GM19023 (cell line): ENCODE results near the gene CD37.
"Not testable (repeated sequence)": the region's sequence is repeated elsewhere in the genome, so short reads cannot be mapped to it uniquely, and the experiment has no call there.

Experiments
- ATAC-seq: cut with Tn5 transposase; IDR thresholded peaks from one replicate; pipeline ENCODE4 v1.9.1; 2021; ENCODE audit warnings: mild to moderate bottlenecking, moderate library complexity; ENCODE audit not compliant: unreplicated experiment

CD37 gene, protein sequence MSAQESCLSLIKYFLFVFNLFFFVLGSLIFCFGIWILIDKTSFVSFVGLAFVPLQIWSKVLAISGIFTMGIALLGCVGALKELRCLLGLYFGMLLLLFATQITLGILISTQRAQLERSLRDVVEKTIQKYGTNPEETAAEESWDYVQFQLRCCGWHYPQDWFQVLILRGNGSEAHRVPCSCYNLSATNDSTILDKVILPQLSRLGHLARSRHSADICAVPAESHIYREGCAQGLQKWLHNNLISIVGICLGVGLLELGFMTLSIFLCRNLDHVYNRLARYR

GRCh38 chr19:49335071-49335783 is at the start of gene CD37:
Gene CD37 (plus strand): TSS chr19:49335406. CDS start chr19:49335541, 135 bp downstream.
- no peak for ATAC-seq

- no peak for ATAC-seq
These were observed 48.0 kb upstream of the CD37 start for GRCh38 chr19:49287141-49287770.

- not testable (repeated sequence) for ATAC-seq
These were observed 47.0 kb upstream of the CD37 start for GRCh38 chr19:49288205-49288604.

GRCh38 chr19:49289286-49289685 is 45.9 kb upstream of the CD37 start:
- ATAC-seq, result not testable (repeated sequence)

DNA sequence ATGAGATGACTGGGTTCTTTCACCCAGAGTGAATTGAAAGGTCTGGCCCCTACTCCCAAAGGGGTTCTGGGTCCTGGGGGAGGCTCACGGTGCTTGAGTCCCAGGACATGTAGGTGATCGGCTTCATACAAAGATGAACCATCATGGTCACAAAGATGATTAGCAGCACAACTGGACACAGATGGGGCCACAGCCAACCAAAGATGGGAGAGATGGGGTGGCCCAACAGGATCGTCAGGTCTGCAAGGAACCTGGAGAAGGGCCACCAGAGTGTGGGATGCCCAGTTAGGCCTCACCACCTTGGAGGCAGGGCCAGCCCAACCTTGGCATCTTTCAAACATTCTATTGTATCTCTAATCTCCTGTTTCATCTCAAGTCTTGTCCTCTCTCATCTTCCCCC is 44.7 kb upstream of the CD37 start:
- ATAC-seq, result no peak

- ATAC-seq, result no peak
These were observed 40.8 kb upstream of the CD37 start for GRCh38 chr19:49294401-49294800.

DNA sequence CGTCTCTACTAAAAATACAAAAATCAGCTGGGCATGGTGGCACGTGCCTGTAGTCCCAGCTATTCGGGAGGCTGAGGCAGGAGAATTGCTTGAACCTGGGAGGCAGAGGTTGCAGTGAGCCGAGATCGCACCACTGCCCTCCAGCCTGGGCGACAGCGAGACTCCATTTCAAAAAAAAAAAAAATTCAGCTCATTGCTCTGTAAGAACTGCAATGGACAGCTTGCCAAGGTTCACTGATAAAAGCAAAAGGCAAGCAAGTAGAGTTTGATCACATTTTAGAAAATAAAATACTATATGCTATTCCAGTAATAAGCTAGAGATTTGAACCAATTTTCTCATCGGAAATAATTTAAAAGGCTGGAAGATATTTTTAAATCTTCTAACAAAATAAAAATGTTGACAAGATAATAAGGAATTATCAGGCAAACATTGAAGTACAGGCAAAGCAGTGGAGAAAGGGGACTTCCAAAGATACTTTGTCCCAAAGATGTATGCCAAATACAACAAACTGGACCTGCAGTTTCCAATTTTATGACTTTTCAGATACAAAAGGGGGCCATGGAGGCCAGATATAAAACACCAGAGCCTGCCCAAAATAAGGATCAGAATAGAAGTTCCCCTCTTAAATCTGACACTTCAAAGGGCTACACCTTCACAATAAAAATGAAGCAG is 39.9 kb upstream of the CD37 start:
- no peak for ATAC-seq

DNA sequence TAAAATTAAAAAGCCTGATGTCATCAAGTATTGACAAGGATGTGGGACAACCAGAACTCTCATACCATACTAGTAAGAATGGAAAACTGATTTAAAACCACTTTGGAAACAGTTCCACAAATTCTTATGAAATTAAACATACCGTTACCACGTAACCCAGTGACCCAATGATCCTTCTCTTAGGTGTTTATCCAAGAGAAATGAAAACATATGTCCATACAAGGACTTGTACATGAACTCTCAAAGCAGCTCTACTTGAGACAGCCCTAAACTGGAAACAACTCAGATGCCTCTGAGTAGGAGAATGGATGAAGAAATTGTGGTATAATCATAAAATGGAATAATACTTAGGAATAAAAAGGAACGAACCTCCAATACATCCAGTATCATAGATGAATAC is 37.8 kb upstream of the CD37 start:
- no peak for ATAC-seq

GRCh38 chr19:49298653-49299052 is 36.6 kb upstream of the CD37 start:
- not testable (repeated sequence) for ATAC-seq

DNA sequence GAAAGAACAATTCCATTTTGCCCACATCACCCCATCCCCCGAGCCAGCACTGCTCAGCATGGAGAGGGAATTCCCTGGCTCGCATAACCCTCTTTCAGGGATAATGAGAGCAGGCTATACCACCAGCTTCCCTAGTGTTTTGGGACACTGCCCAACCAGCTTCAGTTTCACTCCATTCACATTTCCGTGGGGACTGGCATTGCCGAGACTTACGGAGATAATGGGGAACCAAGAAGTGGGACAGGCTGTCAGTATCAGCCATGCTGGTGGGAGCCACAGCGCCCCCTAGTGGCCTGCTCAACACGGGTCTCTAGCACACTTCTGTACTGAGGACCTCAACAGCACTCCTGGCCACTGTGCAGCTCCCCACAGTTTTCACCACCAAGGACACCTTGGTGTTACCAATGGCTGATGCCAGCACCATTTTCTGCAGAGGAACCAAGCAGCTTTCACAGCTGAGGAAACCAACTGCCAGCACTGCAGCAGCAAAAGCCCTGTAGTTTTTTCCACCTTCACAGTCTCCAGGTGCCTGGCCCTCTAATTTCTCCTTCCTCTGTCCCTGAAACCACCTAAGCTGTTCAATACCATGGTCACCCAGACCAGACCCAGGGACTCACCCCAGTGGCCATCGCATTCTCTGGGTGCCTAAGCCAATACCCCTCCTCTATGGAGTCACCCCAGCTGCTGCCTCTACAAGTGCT is 33.9 kb upstream of the CD37 start:
- no peak for ATAC-seq

DNA sequence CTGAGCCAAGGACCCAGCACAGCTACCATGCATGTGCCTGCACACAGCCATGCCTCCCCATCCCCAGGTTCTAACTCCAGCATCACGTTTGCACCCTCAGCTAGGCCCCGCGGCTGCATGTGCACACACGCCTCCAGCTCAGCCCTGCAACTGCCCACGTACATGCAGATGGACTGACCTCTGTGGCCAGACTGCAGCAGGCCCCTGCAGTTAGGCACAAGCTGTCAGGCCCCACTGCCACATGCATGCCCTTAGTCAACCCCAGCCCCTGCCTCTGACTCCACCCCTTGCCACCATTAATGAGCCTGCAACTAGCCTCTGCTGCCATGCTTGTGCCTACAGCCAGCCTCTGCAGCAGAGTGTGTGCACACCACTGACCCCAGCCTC is 33.3 kb upstream of the CD37 start:
- no peak for ATAC-seq

DNA sequence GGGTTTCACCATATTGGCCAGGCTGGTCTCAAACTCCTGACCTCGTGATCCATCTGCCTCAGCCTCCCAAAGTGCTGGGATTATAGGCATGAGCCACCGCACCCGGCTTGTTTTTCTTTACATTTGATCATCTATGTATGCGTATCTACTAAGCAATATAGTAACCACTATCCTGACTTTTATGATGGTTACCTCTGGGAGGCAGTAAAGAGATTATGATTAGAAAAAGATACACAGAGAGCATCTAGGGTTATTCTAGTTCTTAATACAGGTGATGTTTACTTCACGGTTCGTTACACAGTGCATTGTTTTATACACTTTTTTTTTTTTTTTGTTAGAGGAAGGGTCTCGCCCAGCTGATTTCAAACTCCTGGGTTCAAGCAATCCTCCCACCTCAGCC is 28.5 kb upstream of the CD37 start:
- not testable (repeated sequence) for ATAC-seq

DNA sequence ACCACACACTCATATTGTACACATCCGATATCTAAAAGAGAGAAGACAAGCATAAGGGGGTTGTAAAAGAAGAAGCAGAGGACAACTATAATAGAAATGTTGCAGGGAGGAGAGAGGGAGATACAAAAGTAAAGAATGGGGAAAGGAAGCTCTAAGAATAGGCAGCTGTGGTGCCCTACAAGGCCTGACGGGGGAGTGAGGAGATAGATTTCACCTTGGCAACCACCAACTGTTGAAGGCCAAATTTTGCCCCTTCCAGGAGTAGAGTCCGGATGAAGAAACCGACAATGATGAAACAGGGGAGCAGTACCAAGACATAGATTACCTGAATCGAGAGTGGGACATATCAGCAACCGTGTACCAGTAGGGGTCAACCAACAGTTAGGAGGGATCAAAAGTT is 26.1 kb upstream of the CD37 start:
- no peak for ATAC-seq

DNA sequence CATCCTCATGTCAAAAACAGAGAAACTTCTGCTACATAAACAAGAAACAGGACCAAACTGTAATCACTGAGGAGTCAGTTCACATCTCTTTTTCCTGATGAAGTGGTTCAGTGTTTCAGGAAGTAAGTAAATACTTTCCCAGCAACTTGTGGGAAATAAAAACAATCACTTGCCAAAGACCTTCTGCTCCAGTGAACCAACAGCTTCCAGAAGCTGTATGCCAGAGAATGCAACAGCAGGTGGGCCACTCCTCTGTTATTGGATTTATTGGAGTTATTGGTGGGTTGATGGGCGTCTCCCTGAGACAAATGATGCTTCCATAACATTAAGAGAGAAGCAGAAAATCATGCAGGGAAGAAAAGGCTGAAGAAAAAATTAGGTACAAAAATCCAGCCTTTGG is 20.1 kb upstream of the CD37 start:
- no peak for ATAC-seq

GRCh38 chr19:49316284-49316683 is 18.9 kb upstream of the CD37 start:
- ATAC-seq, result no peak

GRCh38 chr19:49318296-49318695 is 16.9 kb upstream of the CD37 start:
- ATAC-seq, result no peak

- no peak for ATAC-seq
These were observed 10.2 kb upstream of the CD37 start, which contains the start of gene SLC6A16 for GRCh38 chr19:49324801-49325576. Gene SLC6A16 (minus strand): TSS chr19:49325191. CDS start chr19:49311347, 13,844 bp downstream.

DNA sequence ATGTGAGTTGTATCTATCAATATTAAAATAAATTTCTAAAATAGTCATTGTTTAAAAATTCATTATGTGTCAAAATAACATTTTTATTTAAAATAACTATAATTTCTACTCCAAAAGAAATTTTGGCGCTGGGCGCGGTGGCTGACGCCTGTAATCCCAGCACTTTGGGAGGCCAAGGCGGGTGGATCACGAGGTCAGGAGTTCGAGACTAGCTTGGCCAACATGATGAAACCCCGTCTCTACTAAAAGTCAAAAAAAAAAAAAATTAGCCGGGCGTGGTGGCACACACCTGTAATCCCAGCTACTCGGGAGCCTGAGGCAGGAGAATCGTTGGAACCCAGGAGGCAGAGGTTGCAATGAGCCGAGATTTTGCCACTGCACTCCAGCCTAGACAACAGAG is 9.4 kb upstream of the CD37 start:
- not testable (repeated sequence) for ATAC-seq

GRCh38 chr19:49326165-49326704 is 9.0 kb upstream of the CD37 start:
- ATAC-seq, result no peak
